WI38 (cell line): ENCODE results near the gene C1RL.

Experiments used
- H3K4me3 ChIP-seq: 2 replicates; pipeline ENCODE4 v1.5.1; 2011; ENCODE audit warnings: low read depth, mild to moderate bottlenecking, control low read depth, low read length
- CTCF ChIP-seq: IDR thresholded peaks from 2 replicates; pipeline ENCODE4 v1.5.1; 2012; ENCODE audit warnings: low read depth, mild to moderate bottlenecking, control low read depth, low read length

C1RL gene

GRCh38 chr12:7152818-7153217 is 43.8 kb upstream of the C1RL start:
- TF ChIP-seq CTCF: no peak
- H3K4me3 ChIP-seq: no peak overlapping the region

- TF ChIP-seq CTCF: no peak
- no peak overlapping the region for H3K4me3 ChIP-seq
Observed at GRCh38 chr12:7151532-7151931, 42.5 kb upstream of the C1RL start.

- TF ChIP-seq CTCF: no peak
- no peak overlapping the region for H3K4me3 ChIP-seq
Observed at GRCh38 chr12:7150841-7151240, 41.8 kb upstream of the C1RL start.

- no peak for TF ChIP-seq CTCF
- no peak overlapping the region for H3K4me3 ChIP-seq
Observed at GRCh38 chr12:7150356-7150755, 41.3 kb upstream of the C1RL start.

- no peak overlapping the region for H3K4me3 ChIP-seq
- no peak for TF ChIP-seq CTCF
Observed at GRCh38 chr12:7146906-7147305, 37.9 kb upstream of the C1RL start.

- TF ChIP-seq CTCF: no peak
- no peak overlapping the region for H3K4me3 ChIP-seq
Observed at GRCh38 chr12:7146228-7146627, 37.2 kb upstream of the C1RL start.

GRCh38 chr12:7145671-7146070 is 36.7 kb upstream of the C1RL start:
- H3K4me3 ChIP-seq: no peak overlapping the region
- no peak for TF ChIP-seq CTCF
